ENCODE results near the gene MCEE.
"Not testable (repeated sequence)": the region's sequence is repeated elsewhere in the genome, so short reads cannot be mapped to it uniquely, and the experiment has no call there.

The MCEE gene

DNA sequence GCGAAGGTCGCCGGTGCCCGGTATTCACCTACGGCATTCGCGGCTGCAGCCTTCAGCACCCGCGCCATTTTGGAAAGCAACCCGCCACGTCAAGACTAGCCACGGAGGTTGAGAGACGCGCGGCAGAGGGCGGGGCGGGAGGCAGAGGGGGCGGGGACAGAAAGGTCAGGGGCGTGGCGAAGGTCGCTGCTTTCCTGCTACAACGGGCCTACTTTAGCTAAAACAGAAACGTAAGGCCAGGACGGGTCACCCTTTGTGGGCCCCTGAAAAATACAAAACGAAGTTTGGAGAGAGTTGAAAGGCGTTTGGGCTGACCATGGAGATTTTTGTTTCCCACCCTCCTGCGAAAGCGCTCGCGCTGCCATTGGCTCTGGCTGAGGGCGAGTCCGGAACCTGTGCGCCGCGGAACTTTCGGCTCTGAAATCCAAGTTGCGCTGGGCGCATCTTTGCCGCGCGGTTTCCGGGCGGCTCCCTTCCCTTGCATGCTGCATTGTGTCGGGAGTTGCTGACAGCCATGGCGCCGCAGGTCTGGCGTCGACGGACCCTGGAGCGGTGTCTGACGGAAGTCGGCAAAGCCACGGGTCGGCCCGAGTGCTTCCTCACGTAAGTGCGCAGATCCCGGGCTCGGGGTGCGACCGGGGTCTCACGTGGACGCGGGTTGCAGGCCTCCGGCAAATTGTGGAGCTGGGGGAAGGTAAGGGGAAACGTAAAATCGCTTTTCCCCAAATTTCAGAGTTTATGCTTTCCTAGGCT, at the start of gene MCEE, which contains the start of gene MPHOSPH10:
Gene MCEE (minus strand): TSS at position 78 of the 753 bp plus-strand sequence. CDS start 10 bp downstream, at position 68.
Gene MPHOSPH10 (plus strand): TSS at position 483 of the 753 bp plus-strand sequence. CDS start 32 bp downstream, at position 515.
- peak; percentile 79 for DNase-seq (ENCODE audit: low read depth)

DNA sequence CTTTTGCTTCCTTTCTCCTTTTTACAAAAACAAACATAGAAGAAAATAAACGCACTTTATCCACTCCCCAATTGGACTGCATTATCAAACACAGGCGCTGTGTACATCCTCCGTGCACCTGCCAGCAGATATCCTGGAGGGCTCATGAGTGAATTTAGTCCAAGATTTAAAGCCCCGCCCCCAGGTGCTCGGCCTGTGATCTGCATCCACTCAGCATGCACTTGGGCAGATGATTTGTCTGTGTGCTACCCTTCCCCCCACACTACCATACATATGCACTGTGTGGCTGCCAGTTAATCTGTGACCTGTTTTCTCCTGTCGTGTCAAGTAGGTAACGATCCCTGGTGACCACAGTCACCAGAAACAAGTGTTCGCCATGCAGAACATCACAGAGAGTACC, 48.8 kb upstream of the MCEE start:
- not testable (repeated sequence) for DNase-seq (ENCODE audit: low read depth)

DNA sequence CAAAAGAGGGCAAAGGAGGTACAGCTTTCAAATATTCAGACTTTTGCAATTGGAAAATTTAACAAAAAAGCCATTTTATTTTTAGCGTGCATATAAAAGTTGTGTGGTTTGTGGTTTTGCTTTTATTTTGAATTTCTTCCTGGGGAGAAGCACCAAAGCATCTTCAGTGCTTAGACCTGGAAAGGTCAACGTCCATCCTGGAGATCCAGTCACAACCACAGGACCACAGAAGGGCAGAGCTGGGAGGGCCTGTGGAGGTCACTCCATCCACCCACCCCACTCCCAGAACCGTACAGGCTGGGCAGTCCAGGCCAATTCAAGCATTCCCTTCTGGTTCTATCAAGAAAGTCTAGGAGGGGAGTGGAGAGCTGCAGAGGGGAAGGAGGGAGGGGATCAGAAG, 44.2 kb upstream of the MCEE start:
- no peak for DNase-seq (ENCODE audit: low read depth)

DNA sequence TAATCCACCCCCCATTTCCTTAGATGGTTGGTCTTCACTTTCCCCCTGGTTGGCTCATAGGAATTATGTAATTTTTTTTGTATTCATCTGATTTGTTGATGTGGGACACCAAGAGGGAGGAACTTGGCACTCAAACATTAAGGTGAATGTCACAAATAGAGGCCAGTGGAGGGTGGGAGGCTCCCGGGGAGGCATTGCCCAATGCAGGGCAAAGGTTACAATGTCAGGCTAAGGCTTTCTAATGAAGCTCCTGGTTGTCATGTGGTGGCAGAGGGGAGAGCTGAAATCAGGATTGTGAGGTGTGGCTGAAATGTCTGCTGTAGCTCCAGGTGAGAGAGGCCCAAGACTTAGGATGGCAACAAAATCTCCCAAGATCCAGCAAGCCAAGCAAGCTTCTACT, 43.1 kb upstream of the MCEE start:
- DNase-seq (ENCODE audit: low read depth): no peak

GRCh38 chr2:71166812-71167211, 36.8 kb upstream of the MCEE start:
- no peak for DNase-seq (ENCODE audit: low read depth)

DNA sequence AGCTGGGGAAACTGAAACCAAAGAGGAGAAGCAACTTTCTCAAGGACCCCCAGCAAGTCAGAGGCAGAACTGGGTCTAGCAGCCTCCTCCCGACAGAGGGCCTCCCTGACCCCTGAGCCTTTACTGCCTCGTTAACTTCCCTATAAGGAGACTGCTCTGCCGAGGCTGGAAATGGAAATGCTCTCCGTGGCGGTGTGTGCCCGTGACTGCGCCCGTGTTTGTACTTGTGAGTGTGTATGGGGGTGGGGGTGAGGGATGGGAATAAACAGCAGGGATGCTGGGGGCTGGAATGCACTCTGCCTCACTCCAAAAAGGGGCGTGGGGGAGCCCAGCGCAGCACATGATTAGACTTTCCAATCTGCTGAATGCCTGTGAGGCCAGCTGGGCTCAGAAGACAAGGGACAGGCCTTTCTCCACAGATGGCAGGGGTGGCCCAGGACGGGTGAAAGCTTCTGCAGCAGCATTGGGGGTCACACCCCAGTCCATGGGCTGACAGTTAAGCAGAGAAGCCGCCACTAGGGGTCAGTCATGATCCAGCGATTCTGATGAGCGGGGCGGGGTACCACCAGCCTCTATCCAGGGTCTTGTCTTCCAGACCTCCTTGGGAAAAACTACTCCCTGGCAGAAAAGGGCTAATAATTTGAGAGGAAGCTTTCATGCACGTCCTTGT, 27.2 kb upstream of the MCEE start:
- DNase-seq (ENCODE audit: low read depth): peak; percentile 44

- no peak for DNase-seq (ENCODE audit: low read depth)
Measured at GRCh38 chr2:71156573-71156972, 26.5 kb upstream of the MCEE start.

GRCh38 chr2:71155846-71156245, 25.8 kb upstream of the MCEE start:
- no peak for DNase-seq (ENCODE audit: low read depth)

- no peak for DNase-seq (ENCODE audit: low read depth)
Measured at GRCh38 chr2:71154798-71155197, 24.8 kb upstream of the MCEE start.

GRCh38 chr2:71154279-71154678, 24.2 kb upstream of the MCEE start:
- DNase-seq (ENCODE audit: low read depth): no peak

DNA sequence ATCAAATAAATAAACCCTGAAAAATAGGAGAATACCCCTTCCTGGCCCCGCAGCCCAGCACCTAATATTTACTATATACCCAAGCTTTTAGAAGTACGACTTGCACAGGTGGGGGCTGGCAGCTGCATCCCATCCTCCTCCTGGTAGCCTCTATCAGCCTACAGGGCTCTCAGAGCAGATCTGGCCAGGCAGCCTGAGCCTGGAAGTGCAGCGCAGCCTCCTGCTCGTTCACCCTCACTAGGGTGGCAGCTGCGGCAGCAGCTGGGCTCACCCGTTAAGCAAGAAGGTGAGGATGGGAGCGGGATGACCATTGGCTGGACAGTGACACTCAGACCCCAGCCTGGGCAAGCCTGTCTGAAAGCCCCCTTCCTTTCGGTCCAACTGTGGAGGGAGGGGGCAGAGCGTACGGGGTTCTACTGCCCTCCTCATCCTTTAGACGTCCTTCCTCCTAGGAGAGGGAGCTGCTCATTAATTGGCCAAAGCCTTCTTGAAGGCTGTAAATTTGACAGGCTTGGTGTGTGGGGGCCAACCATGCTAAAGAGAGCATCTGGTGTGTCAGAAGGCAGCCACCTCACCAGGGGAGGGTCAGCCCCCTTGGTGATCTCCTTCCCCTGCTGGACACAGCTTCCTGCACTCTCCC, 23.7 kb upstream of the MCEE start:
- DNase-seq (ENCODE audit: low read depth): no peak

- no peak for DNase-seq (ENCODE audit: low read depth)
Measured at GRCh38 chr2:71151620-71152019, 21.6 kb upstream of the MCEE start.

DNA sequence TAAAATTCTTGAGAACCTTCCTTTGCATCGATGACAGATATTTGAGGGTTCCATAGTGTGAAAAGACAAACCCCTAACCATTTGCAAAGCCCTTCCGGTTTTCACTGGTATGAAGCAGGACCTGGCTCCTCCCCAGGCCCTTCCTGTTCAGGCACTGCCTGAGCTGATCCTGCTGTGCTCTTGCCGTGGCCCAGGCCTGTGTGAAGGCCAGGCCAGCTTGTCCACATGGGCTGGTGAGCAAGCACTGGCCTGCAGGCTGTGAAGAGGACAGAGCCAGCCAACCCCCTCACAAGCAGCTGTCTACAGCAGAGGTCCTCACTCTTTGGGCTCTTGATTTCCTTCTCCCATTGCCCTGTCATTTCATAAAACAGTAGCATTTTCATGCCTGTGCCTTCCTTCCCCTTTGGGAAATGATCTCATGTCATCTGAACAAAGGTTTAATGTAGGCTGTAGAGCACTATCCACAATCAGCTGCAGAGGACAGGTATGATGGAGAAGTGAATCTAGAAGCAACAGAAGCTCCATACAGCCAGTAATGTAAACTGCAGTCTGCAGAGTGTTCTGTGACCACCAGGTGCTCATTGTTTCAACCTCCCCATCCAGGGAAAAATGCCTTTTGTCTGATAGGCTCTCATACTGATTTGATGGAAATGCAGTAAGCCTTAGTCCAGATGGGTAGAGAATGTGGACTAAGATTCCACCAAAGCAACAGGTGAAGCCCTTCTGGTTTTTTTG, 20.2 kb upstream of the MCEE start:
- DNase-seq (ENCODE audit: low read depth): no peak

GRCh38 chr2:71148506-71149063, 18.6 kb upstream of the MCEE start:
- no peak for DNase-seq (ENCODE audit: low read depth)

- DNase-seq (ENCODE audit: low read depth): no peak
Measured at GRCh38 chr2:71143782-71144181, 13.8 kb upstream of the MCEE start.

DNA sequence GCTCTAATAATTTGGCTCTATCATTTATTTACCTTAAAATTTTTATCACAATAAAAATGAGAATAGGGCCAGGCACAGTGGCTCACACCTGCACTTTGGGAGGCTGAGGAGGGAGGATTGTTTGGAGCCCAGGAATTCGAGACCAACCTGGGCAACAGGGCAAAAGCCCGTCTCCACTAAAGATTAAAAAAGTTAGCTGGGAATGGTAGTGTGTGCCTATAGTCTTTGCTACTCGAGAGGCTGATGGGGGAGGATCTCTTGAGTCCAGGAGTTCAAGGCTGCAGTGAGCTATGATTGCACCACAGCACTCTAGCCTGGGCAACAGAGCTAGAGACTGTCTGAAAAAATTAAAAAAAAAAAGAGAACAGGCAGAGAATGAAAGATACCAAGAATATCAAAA, 6.1 kb upstream of the MCEE start:
- DNase-seq (ENCODE audit: low read depth): no peak

GRCh38 chr2:71133603-71134002, 3.6 kb upstream of the MCEE start:
- no peak for DNase-seq (ENCODE audit: low read depth)

DNA sequence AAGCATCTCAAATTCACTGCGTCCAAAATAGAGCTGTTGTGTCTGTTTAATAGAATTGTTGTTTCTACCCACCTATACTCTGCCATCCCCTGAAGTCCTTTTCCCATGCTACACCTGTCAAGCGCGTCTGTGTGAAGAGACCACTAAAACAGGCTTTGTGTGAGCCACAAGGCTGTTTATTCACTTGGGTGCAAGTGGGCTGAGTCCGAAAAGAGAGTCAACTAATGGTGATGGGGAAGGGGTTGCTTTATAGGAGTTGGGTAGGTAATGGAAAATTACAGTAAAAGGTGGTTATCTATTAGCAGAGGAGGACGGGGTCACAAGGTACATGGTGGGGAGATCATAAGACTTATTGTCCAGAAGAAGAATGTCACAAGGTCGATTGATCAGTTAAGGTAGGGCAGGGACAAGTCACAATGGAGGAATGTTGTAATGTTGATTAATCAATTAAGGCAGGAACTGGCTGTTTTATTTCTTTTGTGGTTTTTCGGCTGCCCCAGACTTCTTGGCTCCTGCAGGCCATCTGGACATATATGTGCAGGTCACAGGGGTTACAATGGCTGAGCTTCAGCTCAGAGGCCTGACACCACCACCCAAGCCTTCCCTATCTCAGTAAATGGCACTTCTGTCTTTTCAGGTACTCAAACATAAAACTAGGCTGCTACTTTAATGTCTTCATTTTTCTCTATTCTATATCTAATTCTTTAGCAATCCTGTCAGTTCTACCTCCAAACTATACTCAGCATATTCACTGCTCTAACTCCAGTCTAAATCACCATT, 1.5 kb upstream of the MCEE start:
- not testable (repeated sequence) for DNase-seq (ENCODE audit: low read depth)

- no peak for DNase-seq (ENCODE audit: low read depth)
Measured at GRCh38 chr2:71130905-71131244, 846 bp upstream of the MCEE start.

- DNase-seq (ENCODE audit: low read depth): no peak
Measured at GRCh38 chr2:71129902-71130151, 202 bp downstream of the MCEE start.

GRCh38 chr2:71129114-71129901, 721 bp downstream of the MCEE start:
- DNase-seq (ENCODE audit: low read depth): no peak
